Fibroblast of peridontal ligament (primary cell): Measurements from ENCODE around the gene CD79A.
"Not testable (repeated sequence)": the region's sequence is repeated elsewhere in the genome, so short reads cannot be mapped to it uniquely, and the experiment has no call there.

ENCODE experiments used
- DNase-seq: peaks from one replicate; pipeline ENCODE4 v3.0.0-alpha.2; 2010; ENCODE audit errors: extremely low read depth

CD79A gene

DNA sequence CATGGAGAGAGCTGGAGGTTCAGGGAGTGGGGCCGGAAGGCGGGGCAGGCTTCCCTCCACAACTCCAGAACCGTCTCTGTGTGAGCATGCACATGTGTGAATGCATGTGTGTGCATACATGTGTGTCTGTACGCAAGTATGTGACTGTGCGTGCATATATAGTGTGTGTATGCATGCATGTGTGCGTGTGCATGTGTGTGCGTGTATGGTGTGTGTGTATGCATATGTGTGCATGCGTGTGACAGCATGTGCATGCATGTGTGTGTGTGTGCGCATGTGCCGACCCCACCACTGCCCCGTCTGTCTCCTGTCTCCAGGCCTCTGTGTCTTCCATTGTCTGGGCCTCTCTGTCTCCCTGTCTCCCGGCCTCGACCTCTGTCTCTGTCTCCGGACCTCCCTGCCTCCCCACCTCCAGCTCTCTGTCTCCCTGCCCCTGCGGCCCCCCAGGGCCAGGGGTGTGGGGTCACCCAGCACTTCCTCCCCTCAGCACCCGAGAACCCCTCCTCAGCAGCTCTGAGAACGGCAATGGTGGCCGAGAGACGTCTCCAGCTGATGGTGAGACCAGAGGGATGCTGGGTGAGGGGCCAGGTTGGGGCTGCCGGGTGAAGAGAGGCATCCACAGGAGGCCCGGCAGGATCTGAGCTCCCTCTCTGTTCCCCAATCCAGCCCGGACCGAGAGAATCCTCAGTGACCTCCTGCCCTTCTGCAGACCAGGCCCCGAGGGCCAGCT, 28.4 kb downstream of the CD79A start:
- DNase-seq = no peak

DNA sequence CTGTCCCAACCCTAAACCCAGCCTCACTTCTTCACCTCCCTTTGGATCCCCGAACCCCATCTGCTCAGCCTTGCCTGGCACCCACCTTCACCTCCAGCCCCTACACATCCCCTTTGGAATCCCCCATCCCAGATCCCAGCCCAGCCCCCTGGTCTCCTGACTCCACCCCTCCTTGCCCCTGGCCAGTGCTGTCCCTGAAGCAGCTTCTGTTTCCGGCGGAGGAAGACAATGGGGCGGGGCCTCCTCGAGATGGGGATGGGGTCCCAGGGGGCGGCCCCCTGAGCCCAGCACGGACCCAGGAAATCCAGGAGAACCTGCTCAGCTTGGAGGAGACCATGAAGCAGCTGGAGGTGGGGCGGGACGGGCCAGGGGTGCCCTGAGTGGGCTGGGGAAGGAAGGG, 29.2 kb downstream of the CD79A start:
- no peak for DNase-seq

DNA sequence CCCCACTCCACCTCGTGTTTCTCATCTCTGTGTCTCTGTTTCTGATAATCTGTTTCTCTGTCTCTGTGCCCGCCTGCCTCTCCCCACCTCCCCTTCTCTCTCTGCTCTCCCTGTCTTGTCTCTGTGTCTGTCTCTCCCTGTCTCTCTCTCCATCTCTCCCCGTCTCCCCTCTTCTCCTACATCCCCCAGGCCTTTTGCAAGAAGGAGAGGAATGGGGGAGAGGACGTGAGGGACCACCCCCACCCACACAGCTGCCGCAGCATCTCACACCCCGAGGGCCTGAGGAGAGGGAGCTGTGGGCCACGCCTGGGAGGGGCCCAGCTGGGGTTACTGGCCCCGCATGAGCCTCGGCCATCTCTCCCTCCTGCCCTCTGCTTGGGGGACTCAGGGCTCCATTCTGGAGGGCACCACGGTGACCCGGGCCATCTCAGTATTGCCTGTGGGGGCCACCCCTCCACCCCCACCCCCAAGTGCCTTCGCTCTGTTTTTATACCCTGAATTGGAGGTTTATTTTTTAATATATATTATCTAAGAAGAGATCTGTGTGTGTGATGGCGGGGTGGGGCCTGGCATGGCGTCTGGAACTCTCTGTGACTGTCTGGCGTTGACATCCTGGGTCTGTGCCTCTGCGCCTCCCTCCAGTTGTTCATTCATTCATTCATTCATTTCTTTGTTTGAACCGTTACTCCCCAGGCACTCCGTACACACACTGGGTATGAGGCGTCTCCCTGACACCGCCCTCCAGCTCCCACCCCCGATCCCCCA, 30.0 kb downstream of the CD79A start:
- no peak for DNase-seq

DNA sequence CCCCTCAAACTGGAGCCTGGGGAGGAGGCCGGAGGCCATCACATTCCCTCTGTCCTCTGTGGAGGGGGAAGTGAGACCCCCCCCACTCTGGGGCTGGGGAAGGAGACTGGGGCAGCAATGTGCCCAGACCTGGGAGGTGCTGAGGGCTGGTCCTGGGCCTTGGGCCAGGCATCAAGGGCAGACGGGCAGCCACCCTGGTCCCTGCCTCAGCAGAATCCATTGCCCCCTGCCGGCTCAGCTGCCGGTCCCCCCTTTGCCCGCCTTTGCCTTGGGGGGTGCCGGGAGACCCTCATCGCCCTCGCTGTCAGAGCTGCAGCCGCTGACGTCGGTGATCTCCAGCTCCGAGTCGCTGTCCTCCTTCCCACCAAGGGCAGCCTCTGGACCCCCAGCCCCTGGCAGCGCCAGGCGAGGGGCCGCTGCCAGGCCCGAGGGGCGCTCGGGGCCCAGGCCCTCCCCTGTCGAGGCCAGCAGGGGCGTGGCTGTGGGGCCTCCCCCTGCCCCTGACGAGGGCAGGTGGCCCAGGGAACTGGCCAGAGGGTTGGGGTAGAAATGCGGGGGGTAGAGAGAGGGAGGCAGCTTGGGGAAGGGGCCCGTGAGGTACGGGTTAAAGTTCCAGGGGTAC, 31.0 kb downstream of the CD79A start:
- DNase-seq = no peak

DNA sequence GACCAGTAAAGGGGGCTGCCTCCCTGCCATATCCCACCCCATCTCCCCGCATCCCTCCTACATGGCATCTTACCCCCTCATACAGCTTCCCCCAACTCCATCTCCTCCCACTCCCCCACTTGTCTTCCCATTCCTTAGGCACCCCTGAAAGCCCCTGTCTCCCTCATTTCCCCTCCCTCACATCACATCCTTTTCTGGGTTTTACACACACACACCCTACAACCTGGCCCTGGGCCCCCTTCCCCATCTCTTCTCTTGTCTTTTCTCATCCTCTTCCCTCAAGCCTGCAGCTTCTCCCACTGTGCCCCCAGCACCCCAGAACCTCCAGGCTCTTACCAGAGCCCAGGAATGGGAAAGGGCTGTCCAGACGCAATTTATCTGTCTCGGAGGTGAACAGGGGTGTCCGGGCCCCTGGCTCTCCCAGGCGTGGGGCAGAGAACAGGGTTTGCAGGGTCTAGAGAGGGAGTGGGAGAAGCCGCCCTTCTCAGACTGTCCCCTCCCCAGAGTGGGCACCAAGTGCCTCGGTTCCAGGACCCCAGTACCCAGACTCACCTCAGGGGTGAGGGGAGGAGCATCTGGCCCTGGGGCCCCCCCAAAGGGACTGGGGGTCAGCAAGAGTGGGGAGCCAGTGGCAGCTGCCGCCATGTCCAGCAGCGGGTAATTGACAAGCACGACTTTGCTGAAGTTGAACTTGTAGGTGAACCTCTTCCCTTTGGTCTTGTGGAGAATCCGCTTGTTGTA, 31.8 kb downstream of the CD79A start:
- DNase-seq = no peak

DNA sequence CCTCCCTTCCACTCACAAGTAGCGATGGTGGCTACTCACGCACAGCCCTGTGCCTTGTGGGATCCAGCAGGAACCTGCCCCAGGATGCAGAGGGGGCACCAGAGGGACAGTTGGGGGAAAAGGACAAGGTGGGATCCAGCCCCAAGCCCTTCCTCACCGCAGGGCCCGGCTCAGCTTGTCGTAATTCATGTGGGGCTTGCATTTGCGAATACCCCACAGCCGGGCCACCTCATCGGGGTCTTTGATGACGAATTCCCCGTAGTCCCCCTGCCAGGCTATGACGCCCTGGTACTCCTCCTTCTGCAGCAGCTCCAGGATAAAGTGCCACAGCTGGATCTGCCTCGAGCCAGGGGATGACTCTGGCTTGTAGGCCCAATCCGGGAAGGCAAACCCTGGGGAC, 32.6 kb downstream of the CD79A start:
- no peak for DNase-seq

DNA sequence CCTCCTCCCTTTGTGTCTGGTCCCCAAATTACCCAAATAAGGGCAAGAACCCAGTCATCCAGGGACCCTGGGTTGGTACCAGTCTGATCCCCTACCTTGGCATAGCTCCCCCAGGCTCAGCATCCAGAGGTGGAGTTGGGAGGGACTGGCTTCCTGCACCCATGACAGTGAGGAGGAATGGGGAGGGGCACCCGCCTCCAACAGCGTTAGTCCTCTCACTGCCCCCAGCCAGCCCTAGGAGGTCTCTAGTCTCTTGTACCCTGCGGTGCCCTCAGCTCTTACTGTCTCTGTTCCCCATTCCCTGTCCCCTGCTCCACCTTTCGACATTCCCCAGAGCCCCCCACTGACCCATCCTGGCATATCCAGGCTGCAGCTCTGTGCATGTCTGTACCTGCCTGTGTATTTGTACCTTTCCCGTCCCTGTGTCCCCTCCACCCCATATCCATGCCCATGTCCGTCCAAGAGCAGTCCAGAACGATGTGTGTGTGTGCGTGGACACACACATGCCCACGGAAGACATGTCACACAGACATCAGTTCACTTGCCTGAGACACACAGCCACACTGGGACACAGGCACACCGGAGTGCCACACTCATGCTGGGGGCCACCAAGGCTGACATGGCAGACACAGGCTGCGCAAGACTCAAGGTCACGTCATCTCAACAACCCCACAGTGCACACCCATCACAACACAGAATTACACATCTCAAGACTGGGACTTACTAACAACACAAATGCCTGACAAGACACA, 33.3 kb downstream of the CD79A start:
- no peak for DNase-seq

DNA sequence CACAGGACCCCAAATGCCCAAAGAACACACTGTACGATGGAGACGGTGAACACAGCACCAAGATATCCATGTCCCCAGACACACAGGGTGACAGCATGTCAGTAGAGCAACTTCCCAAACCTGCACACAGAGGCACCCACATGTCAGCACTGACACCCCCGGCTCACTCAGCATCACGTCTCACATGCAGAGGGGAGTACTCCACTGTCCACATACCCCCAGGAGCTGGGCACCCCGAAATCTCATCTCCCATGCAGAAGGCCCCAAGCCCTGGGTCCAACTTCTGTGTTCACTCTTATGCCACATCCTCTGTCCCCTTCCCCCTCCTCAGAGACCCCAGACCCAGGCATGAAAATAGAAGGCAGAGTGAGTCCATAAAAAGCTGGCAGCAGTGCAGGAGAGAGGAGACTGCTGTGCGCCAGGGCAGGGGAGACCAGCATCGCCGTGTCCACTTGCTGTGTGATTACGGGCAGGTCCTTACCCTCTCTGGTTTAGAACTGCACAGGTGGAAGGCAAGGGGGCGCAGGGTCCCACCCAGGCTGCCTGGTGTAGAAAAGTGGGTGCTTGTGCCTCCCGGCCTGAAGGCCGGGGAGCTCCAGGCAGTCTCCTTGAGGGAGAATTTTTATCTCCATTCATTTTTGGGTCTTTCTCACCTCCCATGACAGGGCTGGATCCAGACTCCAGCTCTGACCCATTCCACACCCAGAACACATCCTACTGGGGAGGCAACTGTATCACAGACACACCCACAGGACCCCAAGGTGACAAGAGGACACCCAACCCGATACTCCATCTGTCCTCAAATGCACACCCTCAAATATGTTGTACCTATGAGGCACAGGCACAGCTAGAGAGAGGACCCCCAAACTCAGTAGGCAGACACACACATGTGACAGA, 34.2 kb downstream of the CD79A start:
- no peak for DNase-seq

DNA sequence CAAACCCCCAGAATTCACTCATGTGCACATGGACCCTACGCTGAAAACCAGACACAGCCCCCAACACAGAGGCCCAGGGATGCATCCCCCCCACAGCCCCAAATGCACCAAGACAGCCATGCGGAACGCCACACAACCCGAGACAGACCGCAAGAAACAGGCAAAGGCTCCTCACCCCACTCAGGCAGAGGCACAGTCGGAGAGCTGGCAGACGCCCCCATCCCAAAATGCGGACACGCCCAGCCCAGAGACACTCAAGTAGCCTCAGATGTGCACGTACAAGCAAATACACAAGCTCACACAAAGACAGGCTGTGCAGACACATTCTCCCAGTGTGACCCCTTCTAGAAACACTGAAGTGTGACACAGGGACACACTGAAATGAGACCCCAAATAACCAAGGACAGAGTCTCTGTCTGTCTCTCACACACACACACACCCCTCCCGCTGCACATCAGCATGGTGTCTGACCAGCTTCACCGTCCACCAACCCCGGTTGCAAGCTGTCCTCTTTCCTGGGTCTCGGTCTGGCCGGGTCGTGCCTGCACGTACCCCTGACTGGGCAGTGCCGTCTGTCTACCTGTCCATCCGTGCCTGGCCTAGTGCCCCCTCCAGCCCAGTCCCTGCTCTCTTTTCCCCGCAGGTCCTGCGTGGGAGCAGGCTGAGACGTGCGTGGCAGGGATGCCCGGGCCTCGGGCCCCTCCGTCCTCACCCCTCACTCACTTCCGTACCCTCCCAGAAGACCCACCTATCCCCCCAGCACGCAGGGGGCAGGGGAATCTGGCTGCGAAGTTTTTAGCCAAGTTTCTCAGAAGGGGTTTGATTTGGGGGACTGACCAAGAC, 35.0 kb downstream of the CD79A start:
- no peak for DNase-seq

DNA sequence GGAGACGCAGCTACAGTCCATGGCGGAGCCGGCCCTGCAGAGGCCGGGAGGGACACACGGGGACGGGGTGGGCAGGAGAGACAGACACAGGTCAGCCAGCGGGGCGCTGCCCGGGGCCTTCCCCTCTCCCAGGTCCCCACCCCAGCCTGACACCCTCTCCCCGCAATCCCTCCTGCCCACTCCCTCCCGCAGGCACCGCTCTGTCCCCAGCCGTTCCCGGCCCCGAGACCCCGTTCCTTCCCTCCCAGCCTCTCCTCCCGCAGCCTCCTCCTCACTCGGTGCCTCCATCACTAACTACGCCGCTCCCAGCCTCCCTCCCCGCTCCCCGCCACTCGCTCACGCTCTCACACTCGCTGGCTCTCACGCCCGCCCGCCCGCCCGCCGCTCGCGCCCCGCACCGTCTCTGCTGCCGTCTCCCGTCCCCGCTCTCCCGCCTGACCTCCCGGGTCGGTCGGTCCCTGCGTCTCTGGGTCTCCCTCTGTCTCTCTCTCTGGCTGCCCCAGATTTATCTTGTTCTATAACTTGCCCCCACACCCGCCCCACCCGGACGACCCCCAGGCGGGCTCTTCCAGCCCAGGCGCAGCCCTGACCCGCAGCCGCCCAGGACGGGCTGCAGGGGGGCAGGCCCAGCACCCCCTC, 35.9 kb downstream of the CD79A start:
- no peak for DNase-seq

DNA sequence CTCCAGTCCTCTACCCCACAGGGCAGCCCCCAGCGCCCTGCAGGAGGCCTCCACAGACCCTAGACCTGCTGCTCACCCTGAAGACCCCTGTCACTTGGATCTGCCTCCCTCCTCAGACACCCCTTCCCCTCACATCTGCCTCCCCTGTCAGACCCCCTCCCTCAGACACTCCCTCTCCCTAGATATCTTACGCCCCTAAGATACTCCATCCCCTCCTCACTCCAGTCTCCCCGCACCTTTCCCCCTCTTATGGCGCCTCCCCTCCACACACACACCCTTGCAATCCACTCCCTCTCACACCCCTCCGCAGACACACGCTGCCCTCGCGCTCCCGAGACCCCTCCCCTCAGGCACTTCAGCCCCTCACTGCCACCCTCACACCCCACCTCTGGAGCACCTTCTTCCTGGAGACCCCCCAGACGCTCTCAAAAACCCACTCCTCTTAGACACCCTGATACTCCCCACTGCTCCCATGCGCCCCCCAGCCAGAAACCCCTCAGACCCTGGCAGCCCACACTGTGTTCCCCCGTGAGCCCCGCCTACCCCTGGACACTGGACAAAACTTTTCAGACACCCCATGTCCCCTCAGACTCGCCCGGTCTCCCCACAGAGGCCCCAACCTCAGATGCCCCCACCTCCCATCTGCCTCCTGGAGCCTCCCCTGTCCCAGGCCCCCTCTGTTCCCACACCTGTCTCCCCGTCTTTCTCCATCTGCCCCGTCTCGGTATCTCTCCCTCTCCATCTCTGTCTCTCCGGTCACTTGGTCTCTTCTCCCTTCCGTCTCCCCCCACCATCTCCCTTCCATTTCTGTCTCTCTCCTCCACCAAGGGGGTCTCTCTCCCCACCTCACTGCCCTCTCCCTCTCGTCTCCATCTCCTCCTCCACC, 36.7 kb downstream of the CD79A start:
- no peak for DNase-seq

DNA sequence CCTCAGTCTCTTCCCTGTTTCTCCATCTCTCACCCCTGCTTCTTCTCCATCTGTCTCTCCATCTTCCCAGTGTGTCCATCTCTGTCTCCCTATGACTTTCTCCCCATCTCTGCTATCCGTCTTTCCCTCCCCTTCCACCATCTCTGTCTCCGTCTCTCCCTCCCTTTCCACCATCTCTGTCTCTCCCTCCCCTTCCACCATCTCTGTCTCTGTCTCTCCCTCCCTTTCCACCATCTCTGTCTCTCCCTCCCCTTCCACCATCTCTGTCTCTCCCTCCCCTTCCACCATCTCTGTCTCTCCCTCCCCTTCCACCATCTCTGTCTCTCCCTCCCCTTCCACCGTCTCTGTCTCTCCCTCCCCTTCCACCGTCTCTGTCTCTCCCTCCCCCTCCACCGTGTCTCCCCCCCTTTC, 37.4 kb downstream of the CD79A start:
- DNase-seq = not testable (repeated sequence)

DNA sequence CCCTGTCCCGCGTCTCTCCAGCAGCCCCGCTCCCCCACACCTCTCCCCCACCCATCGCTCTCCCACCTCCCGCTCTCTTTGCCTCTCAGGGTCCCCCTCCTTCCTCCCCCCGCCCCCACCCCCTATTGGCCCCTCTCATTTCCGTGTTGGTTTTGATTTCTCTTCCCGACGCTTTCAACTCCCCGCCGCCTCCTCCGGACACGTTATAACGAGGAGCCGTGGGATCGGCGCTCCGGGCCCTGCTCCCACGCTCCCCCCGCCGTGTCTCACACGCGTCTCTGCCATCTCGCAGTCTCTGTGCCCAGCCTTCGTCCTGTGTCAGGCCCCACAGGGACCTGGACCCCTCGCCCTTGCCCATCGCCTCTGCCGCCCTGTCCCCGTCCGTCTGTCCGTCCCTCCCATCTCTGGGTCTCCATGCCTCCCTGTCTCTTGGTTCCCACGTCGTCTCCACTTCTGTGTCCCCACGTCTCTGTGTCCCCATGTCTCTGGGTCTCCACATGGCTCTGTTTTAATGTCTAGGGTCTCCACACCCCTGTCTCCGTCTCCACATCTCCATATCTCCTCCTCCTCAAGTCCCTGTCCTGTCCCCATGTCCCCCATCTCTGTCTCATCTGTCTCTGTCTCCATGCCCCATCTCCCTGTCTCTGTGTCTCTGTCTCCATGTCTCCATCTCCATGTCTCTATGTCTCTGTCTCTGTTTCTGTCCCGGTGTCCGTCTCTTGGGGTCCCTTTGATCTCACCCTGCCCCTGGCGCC, 38.1 kb downstream of the CD79A start:
- DNase-seq = no peak

DNA sequence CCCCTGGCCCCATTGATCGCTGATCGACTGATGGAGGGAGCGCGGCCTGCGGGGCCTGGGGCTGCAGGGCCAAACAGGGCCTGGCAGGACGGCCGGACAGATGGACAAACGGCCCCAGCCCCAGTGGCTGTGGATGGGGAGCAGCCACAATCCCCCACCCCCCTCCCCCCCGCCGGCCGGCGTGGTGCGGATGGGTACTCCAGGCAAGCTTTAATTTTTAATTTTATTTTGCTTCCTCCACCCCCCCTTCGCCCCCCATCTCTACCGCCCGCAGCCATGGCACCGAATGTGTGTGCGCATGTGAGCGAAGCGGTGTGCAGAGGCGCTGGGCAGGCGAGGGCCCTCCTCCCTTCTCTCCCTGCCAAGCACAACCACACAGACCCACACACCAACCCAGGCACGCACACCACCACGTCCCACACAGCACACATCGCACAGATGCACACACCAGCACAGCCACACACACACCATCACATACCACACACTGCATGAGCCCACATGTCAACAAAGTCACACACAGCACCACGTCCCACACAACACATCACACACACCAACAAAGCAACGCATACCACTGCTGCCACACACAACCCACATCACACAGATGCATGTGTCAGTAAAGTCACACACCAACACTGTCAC, 38.8 kb downstream of the CD79A start:
- DNase-seq = no peak

DNA sequence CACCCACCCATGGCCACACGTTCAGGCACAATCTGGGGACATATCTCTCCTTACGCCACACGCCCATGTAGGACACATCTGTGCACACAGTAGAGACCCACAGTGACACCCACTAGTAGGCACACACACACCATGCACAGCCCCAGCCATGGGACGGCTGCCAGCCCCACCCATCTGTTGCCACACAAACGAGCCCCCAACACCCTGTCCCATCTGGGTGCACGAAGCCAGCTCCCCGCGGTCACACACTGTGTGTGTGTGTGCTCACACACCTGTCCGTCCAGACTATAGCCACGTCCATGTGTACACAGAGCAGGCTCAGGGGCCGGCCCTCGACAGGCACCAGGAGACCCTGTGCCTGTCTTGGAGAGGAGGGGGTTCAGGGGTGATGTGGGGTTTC, 40.6 kb downstream of the CD79A start:
- DNase-seq = no peak

DNA sequence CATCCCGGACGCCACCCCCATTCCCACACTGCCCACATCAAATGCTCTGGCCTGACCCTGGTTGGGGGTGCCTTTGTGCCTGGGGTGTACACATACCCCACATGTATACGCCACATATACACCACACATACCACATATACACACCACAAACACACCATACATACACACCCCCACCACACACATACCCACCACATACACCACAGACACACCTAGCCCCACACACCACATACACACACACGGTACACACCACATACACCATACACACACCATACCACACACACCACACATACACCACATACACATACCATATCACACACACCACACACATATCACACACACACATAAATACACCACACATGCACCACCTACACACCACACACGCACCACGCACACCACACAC, 41.0 kb downstream of the CD79A start:
- DNase-seq = no peak
